Measurements from ENCODE around the gene AIFM3.

DNA sequence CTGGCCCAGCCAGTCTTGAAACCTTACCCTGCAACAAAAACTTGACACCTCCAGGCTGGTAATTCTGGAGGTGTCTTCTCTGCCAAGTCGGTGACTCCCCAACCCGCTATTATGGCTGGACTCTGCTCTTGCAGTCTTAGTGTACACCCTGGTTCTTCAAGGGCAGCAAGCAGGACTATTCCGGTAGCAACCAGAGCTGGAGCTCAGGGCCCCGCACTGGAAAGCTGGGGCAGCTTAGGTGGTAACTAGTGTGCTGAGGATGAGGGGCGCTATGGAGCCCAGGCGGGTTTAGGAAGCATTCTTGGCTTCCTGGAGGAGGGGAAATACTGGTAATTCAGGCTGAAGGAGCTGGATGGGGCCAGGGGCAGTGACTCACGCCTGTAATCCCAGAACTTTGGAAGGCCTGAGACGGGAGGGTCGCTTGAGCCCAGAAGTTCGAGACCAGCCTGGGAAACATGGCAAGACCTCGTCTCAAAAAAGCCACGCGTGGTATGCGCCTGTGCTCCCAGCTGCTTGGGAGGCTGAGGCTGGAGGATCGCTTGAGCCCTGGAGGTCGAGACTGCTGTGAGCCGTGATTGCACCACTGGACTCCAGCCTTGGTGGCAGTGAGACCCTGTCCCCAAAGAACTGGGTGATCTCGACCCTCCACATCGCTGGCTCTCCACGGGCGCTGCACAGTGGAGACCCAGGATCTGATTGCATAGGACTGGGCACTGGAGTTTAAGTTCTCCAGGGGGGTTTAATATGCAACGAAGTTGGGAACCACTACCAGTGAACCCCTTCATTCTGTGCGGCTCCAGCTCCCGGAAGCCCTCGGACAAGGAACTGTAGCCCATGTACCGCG is 10.6 kb upstream of the AIFM3 start:
- TF ChIP-seq, protein P1, sequence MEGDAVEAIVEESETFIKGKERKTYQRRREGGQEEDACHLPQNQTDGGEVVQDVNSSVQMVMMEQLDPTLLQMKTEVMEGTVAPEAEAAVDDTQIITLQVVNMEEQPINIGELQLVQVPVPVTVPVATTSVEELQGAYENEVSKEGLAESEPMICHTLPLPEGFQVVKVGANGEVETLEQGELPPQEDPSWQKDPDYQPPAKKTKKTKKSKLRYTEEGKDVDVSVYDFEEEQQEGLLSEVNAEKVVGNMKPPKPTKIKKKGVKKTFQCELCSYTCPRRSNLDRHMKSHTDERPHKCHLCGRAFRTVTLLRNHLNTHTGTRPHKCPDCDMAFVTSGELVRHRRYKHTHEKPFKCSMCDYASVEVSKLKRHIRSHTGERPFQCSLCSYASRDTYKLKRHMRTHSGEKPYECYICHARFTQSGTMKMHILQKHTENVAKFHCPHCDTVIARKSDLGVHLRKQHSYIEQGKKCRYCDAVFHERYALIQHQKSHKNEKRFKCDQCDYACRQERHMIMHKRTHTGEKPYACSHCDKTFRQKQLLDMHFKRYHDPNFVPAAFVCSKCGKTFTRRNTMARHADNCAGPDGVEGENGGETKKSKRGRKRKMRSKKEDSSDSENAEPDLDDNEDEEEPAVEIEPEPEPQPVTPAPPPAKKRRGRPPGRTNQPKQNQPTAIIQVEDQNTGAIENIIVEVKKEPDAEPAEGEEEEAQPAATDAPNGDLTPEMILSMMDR (IDR thresholded peaks at IDR 0.05; ENCODE audit: poor library complexity, severe bottlenecking) = no peak
- TF ChIP-seq, protein P2, sequence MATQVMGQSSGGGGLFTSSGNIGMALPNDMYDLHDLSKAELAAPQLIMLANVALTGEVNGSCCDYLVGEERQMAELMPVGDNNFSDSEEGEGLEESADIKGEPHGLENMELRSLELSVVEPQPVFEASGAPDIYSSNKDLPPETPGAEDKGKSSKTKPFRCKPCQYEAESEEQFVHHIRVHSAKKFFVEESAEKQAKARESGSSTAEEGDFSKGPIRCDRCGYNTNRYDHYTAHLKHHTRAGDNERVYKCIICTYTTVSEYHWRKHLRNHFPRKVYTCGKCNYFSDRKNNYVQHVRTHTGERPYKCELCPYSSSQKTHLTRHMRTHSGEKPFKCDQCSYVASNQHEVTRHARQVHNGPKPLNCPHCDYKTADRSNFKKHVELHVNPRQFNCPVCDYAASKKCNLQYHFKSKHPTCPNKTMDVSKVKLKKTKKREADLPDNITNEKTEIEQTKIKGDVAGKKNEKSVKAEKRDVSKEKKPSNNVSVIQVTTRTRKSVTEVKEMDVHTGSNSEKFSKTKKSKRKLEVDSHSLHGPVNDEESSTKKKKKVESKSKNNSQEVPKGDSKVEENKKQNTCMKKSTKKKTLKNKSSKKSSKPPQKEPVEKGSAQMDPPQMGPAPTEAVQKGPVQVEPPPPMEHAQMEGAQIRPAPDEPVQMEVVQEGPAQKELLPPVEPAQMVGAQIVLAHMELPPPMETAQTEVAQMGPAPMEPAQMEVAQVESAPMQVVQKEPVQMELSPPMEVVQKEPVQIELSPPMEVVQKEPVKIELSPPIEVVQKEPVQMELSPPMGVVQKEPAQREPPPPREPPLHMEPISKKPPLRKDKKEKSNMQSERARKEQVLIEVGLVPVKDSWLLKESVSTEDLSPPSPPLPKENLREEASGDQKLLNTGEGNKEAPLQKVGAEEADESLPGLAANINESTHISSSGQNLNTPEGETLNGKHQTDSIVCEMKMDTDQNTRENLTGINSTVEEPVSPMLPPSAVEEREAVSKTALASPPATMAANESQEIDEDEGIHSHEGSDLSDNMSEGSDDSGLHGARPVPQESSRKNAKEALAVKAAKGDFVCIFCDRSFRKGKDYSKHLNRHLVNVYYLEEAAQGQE (IDR thresholded peaks at IDR 0.05; ENCODE audit: borderline replicate concordance) = no peak
- TF ChIP-seq RAD21 (conservative IDR thresholded peaks at IDR 0.05) (no peak), EP300 (conservative IDR thresholded peaks at IDR 0.05; ENCODE audit: poor library complexity, severe bottlenecking) (no peak)

All from neural cell (in vitro differentiated cells).